GM12892 (cell line): Measurements from ENCODE around the gene TCP1.

Source experiments
- POLR2A ChIP-seq: IDR thresholded peaks from 2 replicates; pipeline ENCODE4 v1.6.1; 2011; ENCODE audit warnings: low read depth, low read length, control low read depth
- POLR2AphosphoS5 ChIP-seq: IDR thresholded peaks from 2 replicates; pipeline ENCODE4 v1.6.1; 2011; ENCODE audit warnings: low read depth, low read length, control low read depth

- TF ChIP-seq POLR2AphosphoS5, result no peak
- TF ChIP-seq POLR2A, result no peak
These were observed 16.6 kb upstream of the TCP1 start for GRCh38 chr6:159806021-159806458.
